ENCODE results near the gene FAF1. TPM values are rescaled to one million over a fixed set of nuclear protein-coding genes. Genes with fewer than 3 reads are reported as not detected.

The FAF1 gene
- 36.3 and 48.4 TPM in 2 replicates for total RNA-seq

DNA sequence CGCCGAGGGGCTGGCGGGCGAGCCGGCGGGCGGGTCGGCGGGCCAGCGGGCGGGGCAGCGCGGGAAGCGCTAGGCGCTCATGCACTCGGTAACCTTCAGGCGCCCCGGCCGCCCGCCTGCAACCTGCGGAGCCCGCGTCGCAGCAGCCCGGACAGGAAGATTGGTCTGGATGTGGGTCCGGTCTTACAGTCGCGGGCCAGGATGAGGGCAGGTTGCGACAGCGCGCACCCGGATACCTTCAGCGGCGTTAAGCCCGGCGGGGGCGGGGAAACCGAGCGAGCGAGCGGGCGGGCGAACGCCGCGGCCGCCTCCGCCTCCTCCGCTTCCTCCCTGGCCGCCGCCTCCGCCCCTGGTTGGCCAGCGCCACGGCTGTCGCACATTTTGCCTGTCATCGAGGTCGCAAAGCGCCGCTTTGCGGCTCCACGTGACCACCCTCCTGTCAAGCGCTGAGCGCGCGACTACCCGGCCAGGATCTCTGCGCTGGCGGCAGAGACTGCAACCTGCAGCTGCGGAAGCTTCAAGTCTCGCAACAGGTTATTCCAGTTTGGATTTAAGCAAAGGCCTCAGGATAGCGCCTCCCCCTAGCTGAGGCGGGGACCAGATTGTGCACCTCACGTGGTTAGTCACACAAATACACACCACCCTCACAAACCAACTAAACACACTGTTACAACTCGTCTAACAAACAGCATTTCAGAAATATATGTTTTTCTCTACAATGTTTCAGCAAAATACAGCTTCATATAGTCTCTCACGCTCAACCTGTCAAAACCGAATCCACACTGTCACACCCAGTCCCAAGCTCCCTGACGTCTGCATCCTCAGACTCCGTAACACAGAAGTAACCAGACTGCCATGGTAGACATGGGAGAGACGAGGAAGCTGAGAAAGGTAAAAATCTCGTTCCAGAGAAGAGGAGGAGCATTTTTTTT is at the start of gene FAF1:
Gene FAF1, minus strand, starts transcription at position 355 of the 932 bp plus-strand sequence. CDS start 456 bp downstream, outside the sequence.

GRCh38 chr1:50969611-50970508 is 9.8 kb upstream of the FAF1 start, which contains the start of gene CDKN2C:
Gene CDKN2C, plus strand, starts transcription at chr1:50970245. Its CDS starts 124 bp downstream, at chr1:50970369.

GRCh38 chr1:50422946-50423669 is 537.0 kb downstream of the FAF1 start, which contains the start of gene DMRTA2:
Gene DMRTA2, minus strand, starts transcription at chr1:50423443. Its CDS starts 1,907 bp downstream, at chr1:50421536.

Other genes with a start within 250 kb of the FAF1 start
- 1.6 and 6.6 TPM in 2 replicates for gene CDKN2C, start 10.0 kb upstream of the FAF1 start, total RNA-seq
- not detected in 2 replicates for gene C1orf185, start 142.0 kb upstream of the FAF1 start, total RNA-seq

Data from hair follicular keratinocyte (primary cell).